ELR (cell line): Measurements from ENCODE around the gene CXCL17.
A peak's percentile ranks its signal among the peaks of the same experiment; 100 is the strongest.
"Not testable (repeated sequence)": the region's sequence is repeated elsewhere in the genome, so short reads cannot be mapped to it uniquely, and the experiment has no call there.

ENCODE experiments used
- DNase-seq: peaks from one replicate; pipeline ENCODE4 v3.0.0-alpha.2; 2015; ENCODE audit warnings: low read depth

The CXCL17 gene

DNA sequence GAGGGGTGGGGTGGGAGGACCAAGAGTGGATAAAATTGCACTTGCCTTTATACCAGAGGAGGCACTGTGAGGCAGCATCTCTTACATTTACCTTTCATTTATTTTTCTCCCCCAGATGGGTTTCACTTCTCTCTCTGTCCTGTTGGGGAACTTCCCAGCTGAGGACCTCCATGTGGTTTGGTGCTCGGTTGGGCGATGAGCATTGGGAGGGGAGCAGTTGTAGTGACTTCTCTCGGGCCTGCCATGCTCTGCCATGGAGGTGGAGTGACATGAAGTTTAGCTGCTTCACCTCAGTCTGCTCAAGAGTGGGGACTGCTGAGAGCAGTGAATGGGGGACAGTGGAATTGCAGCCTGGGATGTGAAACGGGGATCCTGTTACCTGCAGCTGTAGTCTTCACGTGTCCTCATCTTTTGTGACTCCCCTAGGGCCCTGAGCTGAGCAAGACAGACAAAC, 23.1 kb upstream of the CXCL17 start:
- DNase-seq, result no peak

GRCh38 chr19:42461700-42462324, 19.1 kb upstream of the CXCL17 start:
- DNase-seq, result no peak

- DNase-seq, result not testable (repeated sequence)
These were observed 18.5 kb upstream of the CXCL17 start for GRCh38 chr19:42461231-42461630.

DNA sequence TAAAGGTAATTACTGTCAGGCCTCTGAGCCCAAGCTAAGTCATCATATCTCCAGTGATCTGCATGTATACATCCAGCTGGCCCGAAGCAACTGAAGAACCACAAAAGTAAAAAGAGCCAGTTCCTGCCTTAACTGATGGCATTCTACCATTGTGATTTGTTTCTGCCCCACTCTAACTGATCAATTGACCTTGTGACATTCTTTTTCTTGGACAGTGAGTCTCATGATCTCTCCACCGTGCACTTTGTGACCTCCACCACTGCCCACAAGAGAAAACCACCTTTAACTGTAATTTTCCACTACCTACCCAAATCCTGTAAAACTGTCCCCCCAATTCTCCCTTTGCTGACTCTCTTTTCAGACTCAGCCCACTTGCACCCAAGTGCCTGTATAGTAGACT, 17.2 kb upstream of the CXCL17 start:
- DNase-seq, result no peak

DNA sequence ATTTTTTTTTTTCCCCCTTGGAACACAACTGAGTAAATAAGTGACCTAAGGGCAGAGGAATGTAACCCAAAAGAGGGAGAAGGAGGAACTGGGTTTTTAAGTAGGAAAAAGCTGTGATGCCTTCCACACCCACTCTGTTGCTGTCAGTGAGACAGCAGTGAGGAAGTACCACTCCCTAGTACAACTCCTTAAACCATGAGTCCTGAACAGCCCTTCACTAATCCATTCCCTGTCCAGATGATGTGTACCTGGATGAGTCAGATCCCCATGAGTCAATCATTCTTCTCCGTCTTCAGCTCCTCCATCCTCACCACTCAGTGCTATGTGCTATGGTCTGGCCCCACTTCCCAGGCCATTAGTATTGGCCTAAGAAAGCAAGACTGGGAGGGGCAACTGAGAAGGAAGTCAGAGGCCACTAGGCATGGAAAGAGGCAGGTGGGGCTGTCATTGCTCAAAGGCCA, 12.9 kb upstream of the CXCL17 start:
- peak; percentile 23 for DNase-seq

- DNase-seq, result no peak
These were observed 12.3 kb upstream of the CXCL17 start for GRCh38 chr19:42455086-42455485.

DNA sequence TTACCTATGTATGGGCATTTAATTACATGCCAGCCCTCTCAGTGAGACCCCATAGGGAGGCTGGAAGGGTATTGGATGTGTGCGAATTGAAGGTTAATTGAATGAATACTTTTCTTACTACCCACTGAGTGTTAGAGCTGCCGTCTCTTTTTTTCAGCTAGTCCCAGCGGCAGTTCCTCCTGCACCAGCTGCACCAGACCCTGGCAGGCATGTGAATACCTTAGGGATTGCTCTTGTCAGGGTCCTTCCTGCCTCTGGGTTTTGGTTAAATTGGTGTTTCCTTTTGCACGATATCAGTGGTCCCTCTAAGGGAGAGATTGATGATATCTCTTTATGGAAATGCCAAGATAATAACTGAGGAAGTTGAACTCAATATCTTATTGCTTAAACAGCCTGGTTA, 9.8 kb upstream of the CXCL17 start:
- DNase-seq, result no peak

GRCh38 chr19:42450314-42450934, 7.7 kb upstream of the CXCL17 start:
- DNase-seq, result peak; percentile 81

DNA sequence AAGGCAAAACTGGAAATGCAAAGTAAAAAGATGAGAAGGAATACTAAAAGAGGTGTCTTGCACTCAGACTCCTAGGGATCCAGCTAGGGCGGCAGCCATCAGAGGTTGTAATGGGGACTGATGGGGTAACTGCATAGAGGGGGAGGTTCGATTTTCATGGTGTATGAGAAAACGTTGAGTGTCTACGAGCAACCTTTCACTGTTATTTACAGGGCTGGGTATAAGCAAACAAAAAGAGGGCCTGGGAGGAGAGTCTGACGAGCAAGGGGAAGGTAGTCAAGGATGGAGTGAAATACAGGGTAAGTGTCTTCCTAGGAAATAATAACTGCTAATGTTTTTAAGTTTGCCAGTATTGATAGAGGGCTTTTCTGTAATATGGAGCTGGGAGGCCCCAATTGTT, 5.6 kb upstream of the CXCL17 start:
- not testable (repeated sequence) for DNase-seq

DNA sequence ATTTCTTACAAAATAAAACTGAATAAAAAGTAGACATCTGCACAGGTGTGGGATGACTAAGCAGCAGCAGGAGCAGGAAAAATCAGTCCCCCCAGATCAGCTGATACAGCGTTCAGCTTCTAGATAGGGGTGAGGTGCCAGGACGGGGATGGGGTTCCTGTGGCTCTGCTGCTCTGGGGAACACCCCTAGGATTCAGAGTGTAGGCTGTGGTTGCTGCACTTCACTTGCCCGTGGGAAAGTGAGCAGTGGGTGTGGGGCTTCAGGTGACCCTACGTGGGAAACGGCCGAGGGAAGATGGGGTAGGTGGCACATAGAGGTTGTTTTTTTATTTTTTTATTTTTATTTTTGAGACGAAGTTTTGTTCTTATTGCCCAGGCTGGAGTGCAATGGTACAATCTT, 3.2 kb upstream of the CXCL17 start:
- no peak for DNase-seq

GRCh38 chr19:42443944-42444398, 1.2 kb upstream of the CXCL17 start:
- no peak for DNase-seq

DNA sequence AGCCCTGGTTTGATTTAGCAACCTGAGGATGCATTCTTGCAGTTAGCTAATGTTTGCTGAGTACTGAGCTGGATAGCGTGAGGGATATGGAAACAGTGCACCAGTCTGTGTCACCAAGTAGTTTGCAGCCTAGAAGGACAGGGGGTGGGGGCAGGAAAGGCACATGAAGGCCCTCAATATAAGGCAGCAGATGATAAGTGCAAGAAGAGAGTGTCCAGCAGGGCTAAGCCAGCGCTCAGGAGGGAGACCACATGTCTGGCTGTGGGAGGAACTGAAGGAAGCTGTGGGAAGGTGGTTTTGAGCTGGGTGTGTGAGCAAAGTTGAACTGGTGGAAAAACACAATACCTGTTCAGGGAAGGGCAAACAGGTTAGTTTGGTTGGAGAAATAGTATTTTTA, 1.7 kb downstream of the CXCL17 start:
- no peak for DNase-seq

DNA sequence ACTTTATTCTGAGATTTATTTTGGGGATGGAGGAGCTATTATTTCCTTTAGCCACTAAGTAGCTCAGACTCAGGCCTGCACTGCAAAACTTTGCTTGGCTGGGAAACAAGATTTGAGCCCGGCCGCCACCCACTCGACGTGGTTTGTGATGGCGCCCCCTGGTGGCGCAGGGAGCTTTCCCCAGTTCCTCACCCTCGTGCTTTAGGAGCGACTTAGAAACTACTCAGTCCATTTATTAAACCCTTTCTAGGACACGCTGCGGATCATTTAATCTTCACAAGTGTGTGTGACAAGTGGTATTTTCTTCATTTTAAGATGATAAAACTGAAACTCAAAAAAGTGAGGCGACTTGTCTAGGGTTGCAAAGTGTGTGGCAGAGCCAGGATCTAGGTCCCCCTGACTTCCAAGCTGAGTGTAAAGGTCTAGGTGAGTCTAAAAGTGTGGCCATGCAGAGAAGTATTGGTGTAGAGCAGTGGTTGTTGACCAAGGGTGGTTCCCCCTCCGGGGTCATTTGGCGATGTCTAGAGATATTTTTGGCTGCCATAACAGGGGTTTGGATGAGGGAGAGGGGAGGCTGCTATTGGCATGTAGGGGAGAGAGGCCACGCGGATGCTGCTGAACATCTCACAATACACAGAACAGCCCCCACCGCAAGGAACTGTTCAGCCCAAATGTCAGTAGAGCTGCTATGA, 2.2 kb downstream of the CXCL17 start:
- DNase-seq, result peak; percentile 79

DNA sequence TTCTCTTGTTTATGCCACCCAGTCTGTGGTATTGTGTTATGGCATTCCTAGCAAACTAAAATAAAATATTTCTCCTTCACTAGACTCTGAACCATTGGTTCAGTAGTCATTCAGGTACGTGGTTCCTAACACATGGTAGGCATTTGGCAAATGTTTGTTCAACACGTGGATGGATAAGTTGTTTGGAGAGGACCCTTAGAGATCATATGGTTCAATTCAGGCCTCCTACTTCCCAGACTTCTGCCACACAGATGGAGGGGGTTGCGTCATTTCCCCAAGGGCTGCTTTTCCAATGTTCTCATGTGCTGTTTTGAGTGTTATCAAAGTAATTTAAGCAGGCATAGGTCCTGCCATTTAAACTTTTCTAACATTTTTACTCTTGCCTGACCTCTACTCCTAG, 6.7 kb downstream of the CXCL17 start:
- no peak for DNase-seq

DNA sequence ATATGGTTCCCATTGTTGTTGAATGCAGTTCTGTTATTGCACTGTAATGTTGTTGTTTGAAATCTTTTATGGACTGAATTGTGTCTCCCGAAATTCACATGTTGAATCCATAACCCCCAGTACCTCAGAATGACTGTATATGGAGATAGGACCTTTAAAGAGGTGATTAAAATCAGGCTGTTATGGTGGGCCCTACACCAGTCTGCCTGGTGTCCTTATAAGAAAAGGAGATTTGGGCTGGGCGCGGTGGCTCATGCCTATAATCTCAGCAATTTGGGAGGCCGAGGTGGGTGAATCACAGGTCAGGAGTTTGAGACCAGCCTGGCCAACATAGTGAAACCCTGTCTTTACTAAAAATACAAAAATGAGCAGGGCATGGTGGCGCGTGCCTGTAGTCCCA, 7.4 kb downstream of the CXCL17 start:
- DNase-seq, result no peak

GRCh38 chr19:42433503-42434260, 9.1 kb downstream of the CXCL17 start:
- DNase-seq, result peak; percentile 71

DNA sequence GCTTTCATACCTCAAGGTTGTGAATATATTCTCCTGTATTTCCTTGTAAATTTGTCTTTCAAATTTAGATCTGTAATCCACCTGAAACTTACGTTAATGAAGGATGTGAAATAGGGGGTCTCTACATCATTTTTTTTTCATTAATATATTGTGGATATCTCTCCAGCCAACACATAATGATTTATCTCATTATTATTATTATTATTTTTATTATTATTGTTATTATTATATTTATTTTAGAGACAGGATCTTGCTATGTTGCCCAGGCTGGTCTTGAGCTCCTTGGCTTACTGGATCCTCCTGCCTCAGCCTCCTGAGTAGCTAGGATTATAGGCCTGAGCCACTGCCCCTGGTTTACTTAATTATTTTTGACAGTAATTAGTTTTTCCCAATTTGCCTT, 11.3 kb downstream of the CXCL17 start:
- DNase-seq, result no peak

DNA sequence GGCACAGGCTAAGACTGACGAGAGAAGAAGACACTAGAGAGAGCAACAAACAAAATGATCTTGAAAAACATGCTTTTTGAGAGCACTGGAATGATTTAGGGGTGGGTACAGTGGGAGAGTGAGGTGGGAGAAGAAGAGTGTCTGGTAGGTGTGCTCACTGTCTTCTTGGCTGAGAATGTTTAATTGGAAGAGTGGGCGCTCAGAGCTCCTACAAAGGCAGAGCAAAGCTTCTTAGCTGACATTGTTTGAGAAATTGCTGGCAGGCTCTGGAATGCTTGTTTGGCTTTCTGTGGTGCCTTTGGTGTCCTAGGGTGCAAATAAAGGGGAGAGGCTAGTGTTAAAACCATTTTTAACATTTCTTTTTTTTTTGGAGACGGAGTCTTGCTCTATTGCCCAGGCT, 14.1 kb downstream of the CXCL17 start:
- no peak for DNase-seq

GRCh38 chr19:42427313-42427712, 15.4 kb downstream of the CXCL17 start, which contains the start of gene LIPE:
TSS of gene LIPE (minus strand) at chr19:42427388. CDS start at chr19:42427149, 239 bp downstream.
- no peak for DNase-seq

DNA sequence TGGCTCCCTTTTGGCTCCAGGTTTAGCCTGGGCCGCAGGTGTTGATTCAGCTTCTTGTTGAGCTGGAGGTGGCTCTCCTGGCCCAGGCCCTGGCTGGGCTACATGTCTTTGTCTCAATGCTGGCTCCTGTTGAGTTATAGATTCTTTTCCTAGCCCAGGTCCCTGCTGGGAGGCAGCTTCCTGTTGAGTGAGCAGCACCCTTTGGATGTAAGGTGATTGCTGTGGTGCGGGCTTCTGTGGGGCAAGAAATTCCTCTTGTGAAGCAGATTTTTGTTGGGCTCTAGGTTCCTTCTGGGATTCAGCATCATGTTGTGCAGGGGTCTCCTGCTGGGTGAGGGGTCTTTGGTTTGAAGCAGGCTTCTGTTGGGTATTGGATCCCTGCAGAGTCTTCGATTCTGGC, 16.1 kb downstream of the CXCL17 start:
- DNase-seq, result no peak

- DNase-seq, result no peak
These were observed 18.0 kb downstream of the CXCL17 start for GRCh38 chr19:42424712-42425131.

- DNase-seq, result no peak
These were observed 18.4 kb downstream of the CXCL17 start for GRCh38 chr19:42424345-42424707.
